Panc1 (cell line): ENCODE results near the gene CABLES2.

Experiments
- TF ChIP-seq, protein P1 (sequence below): fragments of 450-650 bp; IDR thresholded peaks from 2 replicates; pipeline ENCODE4 v1.5.1; 2017; ENCODE audit warnings: mild to moderate bottlenecking
- TF ChIP-seq, protein P2 (sequence below), 2 experiments: IDR thresholded peaks; 2 replicates each; pipeline ENCODE4 v1.6.1; 2011 to 2012; ENCODE audit warnings: low read depth in 2 of 2, control low read depth in 1 of 2, low read length in 1 of 2, mild to moderate bottlenecking in 1 of 2, moderate library complexity in 1 of 2; ENCODE audit not compliant: insufficient read depth in 1 of 2

DNA sequence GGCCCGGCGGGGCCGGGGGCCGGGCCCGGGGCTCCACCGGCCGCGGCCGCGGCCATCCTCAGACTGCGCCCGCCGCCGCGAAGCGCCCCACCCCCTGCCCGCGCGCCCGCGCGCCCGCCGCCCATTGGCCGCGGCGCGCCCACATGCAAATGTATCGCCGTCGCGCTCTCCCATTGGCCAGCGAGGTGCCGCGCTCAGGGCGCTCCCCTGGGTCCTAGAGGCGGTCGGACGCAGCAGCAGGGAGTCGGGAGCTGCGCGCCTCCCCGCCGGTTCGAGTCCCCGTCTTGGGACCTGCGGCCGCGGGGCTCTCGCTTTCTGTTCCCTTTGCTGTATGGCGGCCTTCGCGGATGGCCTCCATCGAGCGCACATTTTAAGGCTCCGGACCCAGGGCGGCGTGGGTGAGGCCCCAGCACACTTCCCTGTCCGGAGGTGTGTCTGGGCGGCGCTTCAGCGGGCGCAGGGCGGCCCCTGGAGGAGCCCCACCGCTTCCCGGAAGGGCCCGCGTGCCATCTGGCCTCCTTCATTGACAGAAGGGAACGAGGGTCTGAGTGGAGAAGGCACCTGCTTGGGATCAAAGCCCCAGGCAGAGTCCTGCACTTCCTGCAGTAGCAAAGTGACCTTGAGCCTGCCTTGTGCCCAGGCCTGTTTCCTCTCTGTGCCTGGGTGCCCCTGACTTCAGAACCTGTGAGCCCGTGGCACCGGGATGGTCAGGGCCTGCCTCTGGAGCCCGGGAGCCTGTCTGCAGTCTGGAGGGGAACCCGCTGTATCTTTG lies at the start of gene CABLES2:
- TF ChIP-seq, protein P1, sequence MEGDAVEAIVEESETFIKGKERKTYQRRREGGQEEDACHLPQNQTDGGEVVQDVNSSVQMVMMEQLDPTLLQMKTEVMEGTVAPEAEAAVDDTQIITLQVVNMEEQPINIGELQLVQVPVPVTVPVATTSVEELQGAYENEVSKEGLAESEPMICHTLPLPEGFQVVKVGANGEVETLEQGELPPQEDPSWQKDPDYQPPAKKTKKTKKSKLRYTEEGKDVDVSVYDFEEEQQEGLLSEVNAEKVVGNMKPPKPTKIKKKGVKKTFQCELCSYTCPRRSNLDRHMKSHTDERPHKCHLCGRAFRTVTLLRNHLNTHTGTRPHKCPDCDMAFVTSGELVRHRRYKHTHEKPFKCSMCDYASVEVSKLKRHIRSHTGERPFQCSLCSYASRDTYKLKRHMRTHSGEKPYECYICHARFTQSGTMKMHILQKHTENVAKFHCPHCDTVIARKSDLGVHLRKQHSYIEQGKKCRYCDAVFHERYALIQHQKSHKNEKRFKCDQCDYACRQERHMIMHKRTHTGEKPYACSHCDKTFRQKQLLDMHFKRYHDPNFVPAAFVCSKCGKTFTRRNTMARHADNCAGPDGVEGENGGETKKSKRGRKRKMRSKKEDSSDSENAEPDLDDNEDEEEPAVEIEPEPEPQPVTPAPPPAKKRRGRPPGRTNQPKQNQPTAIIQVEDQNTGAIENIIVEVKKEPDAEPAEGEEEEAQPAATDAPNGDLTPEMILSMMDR = no peak; the same call in 1 of the 2 replicates
- TF ChIP-seq, protein P2, sequence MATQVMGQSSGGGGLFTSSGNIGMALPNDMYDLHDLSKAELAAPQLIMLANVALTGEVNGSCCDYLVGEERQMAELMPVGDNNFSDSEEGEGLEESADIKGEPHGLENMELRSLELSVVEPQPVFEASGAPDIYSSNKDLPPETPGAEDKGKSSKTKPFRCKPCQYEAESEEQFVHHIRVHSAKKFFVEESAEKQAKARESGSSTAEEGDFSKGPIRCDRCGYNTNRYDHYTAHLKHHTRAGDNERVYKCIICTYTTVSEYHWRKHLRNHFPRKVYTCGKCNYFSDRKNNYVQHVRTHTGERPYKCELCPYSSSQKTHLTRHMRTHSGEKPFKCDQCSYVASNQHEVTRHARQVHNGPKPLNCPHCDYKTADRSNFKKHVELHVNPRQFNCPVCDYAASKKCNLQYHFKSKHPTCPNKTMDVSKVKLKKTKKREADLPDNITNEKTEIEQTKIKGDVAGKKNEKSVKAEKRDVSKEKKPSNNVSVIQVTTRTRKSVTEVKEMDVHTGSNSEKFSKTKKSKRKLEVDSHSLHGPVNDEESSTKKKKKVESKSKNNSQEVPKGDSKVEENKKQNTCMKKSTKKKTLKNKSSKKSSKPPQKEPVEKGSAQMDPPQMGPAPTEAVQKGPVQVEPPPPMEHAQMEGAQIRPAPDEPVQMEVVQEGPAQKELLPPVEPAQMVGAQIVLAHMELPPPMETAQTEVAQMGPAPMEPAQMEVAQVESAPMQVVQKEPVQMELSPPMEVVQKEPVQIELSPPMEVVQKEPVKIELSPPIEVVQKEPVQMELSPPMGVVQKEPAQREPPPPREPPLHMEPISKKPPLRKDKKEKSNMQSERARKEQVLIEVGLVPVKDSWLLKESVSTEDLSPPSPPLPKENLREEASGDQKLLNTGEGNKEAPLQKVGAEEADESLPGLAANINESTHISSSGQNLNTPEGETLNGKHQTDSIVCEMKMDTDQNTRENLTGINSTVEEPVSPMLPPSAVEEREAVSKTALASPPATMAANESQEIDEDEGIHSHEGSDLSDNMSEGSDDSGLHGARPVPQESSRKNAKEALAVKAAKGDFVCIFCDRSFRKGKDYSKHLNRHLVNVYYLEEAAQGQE (IDR thresholded peaks at IDR 0.05; ENCODE audit: insufficient read depth in 1 of 2, low read depth in 2 of 2, low read length in 1 of 2) = 0 out of 4 replicates have a peak, but pooled peaks of 1 of the 2 experiments have one; percentile 61
